Measurements from ENCODE around the gene SLC35G4.
"Not testable (repeated sequence)": the region's sequence is repeated elsewhere in the genome, so short reads cannot be mapped to it uniquely, and the experiment has no call there.

Gene SLC35G4

DNA sequence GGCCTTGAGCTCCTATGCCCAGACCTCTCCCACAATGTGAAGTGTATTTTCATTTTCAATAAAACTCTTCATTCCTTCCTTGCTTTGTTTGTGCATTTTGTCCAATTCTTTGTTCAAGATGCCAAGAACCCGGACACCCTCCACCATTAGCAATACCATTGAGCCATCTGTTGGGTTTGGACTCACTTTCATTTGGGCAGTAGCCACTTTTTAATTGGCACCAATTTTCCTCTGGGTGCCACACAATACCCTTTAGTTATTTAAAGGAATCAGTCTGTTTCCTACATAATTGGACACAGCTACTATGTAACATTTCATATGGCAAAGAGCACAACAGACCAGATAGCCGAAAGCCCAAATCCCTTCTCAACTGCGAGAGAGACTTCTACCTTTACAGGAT is 22.5 kb upstream of the SLC35G4 start:
- no peak overlapping the region for H3K4me3 ChIP-seq (ENCODE audit: low read length)
- TF ChIP-seq, protein P1, sequence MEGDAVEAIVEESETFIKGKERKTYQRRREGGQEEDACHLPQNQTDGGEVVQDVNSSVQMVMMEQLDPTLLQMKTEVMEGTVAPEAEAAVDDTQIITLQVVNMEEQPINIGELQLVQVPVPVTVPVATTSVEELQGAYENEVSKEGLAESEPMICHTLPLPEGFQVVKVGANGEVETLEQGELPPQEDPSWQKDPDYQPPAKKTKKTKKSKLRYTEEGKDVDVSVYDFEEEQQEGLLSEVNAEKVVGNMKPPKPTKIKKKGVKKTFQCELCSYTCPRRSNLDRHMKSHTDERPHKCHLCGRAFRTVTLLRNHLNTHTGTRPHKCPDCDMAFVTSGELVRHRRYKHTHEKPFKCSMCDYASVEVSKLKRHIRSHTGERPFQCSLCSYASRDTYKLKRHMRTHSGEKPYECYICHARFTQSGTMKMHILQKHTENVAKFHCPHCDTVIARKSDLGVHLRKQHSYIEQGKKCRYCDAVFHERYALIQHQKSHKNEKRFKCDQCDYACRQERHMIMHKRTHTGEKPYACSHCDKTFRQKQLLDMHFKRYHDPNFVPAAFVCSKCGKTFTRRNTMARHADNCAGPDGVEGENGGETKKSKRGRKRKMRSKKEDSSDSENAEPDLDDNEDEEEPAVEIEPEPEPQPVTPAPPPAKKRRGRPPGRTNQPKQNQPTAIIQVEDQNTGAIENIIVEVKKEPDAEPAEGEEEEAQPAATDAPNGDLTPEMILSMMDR (IDR thresholded peaks at IDR 0.05; ENCODE audit: insufficient read depth, low read depth, low read length, missing control alignments) = no peak
- DNase-seq (ENCODE audit: low read depth) = no peak

DNA sequence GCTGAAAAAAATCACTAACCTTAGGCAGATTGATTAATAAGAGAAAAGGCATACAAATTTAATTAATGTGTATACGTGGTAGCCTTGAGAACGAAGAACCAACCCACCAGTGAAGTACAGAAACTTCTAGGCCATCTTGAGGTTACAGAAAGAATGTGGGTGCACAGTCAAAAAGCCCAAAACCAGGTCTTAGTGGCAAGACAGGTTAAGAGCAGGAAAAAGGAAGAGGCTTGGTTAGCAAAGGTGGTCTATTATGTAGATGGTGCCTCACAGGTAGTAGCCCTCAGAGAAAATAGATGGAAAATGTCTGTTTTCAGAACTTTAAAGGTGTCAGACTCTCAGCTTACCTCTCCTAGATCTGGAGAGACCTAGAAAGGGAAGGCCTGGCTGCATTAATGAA is 22.0 kb upstream of the SLC35G4 start:
- no peak for DNase-seq (ENCODE audit: low read depth)
- no peak overlapping the region for H3K4me3 ChIP-seq (ENCODE audit: low read length)
- TF ChIP-seq, protein P1 (IDR thresholded peaks at IDR 0.05; ENCODE audit: insufficient read depth, low read depth, low read length, missing control alignments) = no peak

DNA sequence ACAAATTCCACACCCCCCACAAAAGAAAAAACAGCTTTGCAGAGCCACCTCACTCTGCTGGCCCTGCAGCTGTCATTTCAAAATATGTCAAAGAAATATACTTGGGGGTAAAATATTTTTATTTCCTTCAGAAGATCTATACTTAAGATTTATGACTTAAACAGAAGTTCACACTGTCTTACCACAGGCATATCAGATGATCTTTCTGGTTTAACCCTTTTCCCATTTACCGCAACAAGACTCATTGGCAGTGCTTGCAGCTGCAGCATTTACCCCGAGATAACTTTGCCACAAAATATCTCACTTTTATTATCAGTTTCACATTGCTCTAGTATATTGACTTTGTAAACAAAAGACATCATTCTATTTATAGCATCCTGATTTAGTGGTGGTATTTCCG is 21.6 kb upstream of the SLC35G4 start:
- no peak for DNase-seq (ENCODE audit: low read depth)
- TF ChIP-seq, protein P1 (IDR thresholded peaks at IDR 0.05; ENCODE audit: insufficient read depth, low read depth, low read length, missing control alignments) = no peak

DNA sequence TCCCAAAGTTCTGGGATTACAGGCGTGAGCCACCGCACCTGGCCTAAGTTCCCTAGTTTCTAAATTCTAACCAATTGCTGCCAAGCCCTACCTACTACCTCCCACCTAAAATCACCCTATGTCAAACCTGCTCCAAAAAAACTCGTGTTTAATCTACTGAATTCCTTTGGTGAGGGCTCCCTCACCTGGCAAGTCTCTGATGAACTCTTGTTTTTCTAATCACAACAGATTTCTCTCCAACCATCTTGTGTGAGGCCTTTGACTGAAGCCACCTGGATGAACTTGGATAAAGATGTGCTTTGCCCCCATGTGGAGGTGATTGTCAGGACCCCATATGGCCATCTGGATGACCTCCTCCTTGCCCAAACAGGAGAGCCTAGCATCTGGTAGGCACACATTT is 17.4 kb upstream of the SLC35G4 start:
- no peak for DNase-seq (ENCODE audit: low read depth)
- no peak overlapping the region for H3K4me3 ChIP-seq (ENCODE audit: low read length)
- TF ChIP-seq, protein P1 (IDR thresholded peaks at IDR 0.05; ENCODE audit: insufficient read depth, low read depth, low read length, missing control alignments) = no peak

More for the DNA sequence above, 21.6 kb upstream of the SLC35G4 start:
- no peak overlapping the region for H3K4me3 ChIP-seq (ENCODE audit: low read length)

DNA sequence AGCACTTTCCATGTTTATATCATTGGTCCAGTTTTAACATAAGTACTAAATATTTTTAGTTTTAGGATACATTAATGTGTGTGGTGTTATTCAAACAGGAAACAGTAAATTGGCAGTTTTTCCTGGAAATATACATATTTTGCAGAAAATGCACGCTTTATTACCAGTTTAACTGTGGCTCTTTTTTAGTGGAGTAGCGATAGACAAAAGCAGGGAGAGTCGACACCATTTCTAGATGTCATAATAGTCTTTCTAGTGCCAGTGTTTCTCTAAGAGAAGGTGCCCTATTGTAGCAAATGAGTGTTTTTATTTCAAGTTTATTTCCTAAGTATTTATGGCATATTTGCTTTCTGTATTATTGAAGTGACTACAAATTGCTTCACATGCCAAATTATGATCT is 9.1 kb upstream of the SLC35G4 start:
- no peak overlapping the region for H3K4me3 ChIP-seq (ENCODE audit: low read length)
- DNase-seq (ENCODE audit: low read depth) = no peak
- TF ChIP-seq, protein P1 (IDR thresholded peaks at IDR 0.05; ENCODE audit: insufficient read depth, low read depth, low read length, missing control alignments) = no peak

DNA sequence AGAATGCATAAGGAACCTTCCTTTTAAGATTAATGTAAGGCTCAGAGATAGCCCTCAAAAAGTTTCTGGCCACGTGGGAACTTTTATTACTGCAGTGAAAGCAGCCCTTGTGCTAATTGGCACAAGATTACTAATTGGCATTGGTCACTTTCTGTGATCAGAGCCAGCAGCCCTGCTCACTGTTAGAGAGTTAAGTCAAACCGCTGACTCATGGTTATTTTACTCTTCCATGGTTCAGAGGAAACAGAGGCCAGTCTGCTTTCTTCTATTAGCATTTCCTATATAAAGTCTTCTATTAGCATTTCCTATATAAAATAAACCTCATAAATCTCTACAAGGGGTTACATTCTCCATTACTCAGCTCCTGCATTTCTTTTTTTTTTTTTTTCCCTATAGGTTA is 1.5 kb upstream of the SLC35G4 start:
- H3K4me3 ChIP-seq (ENCODE audit: low read length) = no peak overlapping the region
- TF ChIP-seq, protein P1 (IDR thresholded peaks at IDR 0.05; ENCODE audit: insufficient read depth, low read depth, low read length, missing control alignments) = no peak
- DNase-seq (ENCODE audit: low read depth) = no peak

DNA sequence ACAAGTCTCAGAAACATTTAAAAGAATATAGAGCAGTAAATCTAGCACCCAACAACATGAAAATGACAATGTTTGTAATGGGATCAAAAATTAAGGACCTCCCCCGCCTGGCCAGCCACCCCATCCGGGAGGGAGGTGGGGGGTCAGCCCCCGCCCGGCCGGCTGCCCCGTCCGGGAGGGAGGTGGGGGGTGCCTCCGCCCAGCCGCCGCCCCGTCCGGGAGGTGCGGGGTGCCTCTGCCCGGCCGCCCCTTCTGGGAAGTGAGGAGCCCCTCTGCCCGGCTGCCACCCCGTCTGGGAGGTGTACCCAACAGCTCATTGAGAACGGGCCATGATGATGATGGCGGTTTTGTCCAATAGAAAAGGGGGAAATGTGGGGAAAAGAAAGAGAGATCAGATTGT is 778 bp upstream of the SLC35G4 start:
- not testable (repeated sequence) for H3K4me3 ChIP-seq (ENCODE audit: low read length); DNase-seq (ENCODE audit: low read depth)

DNA sequence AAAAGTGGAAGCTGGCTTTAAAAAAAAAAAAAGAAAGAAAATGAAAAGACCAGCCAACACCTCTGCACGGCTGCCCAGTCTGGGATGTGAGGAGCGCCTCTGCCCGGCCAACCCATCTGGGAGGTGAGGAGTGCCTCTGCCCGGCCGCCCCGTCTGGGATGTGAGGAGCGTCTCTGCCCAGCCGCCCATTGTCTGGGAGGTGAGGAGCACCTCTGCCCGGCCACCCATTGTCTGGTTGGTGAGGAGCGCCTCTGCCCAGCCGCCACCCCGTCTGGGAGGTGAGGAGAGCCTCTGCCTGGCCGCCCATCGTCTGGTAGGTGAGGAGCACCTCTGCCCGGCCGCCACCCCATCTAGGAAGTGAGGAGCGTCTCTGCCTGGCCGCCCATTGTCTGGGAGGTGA is 3.7 kb downstream of the SLC35G4 start:
- H3K4me3 ChIP-seq (ENCODE audit: low read length); DNase-seq (ENCODE audit: low read depth): not testable (repeated sequence)

DNA sequence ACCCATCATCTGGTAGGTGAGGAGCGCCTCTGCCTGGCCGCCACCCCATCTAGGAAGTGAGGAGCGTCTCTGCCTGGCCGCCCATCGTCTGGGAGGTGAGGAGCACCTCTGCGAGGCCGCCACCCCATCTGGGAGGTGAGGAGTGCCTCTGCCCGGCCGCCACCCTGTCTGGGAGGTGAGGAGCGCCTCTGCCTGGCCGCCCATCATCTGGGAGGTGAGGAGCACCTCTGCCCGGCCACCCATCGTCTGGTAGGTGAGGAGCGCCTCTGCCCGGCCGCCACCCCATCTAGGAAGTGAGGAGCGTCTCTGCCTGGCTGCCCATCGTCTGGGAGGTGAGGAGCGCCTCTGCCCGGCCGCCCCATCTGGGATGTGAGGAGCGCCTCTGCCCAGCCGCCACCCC is 4.2 kb downstream of the SLC35G4 start:
- not testable (repeated sequence) for DNase-seq (ENCODE audit: low read depth)

DNA sequence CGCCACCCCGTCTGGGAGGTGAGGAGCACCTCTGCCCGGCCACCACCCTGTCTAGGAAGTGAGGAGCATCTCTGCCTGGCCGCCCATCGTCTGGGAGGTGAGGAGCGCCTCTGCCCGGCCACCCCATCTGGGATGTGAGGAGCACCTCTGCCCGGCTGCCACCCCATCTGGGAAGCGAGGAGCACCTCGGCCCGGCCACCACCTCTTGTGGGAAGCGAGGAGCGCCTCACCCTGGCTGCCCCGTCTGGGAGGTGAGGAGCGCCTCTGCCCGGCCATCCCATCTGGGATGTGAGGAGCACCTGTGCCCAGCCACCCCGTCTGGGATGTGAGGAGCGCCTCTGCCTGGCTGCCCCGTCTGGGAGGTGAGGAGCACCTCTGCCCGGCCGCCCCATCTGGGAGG is 4.6 kb downstream of the SLC35G4 start:
- not testable (repeated sequence) for DNase-seq (ENCODE audit: low read depth); H3K4me3 ChIP-seq (ENCODE audit: low read length)

More for the DNA sequence above, 4.2 kb downstream of the SLC35G4 start:
- not testable (repeated sequence) for H3K4me3 ChIP-seq (ENCODE audit: low read length)

DNA sequence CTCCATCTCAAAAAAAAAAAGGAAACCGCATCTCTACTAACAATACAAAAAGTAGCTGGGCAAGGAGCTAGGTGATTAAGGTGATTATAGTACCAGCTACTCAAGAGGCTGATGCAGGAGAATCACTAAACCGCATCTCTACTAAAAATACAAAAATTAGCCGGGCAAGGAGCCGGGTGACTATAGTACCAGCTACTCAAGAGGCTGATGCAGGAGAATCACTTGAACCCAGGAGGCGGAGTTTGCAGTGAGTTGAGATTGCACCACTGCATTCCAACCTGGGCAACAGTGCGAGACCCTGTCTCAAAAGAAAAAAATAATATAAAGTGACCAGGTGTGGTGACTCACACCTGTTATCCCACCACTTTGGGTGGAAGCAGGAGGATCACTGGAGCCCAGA is 5.6 kb downstream of the SLC35G4 start:
- H3K4me3 ChIP-seq (ENCODE audit: low read length); DNase-seq (ENCODE audit: low read depth): not testable (repeated sequence)

DNA sequence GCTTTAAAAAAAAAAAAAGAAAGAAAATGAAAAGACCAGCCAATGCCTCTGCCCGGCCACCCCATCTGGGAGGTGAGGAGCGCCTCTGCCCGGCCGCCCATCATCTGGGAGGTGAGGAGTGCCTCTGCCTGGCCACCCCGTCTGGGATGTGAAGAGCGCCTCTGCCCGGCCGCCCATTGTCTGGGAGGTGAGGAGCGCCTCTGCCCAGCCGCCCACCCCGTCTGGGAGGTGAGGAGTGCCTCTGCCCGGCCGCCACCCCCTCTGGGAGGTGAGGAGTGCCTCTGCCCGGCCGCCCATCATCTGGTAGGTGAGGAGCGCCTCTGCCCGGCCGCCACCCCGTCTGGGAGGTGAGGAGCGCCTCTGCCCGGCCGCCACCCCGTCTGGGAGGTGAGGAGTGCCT is 37.9 kb downstream of the SLC35G4 start:
- not testable (repeated sequence) for DNase-seq (ENCODE audit: low read depth); H3K4me3 ChIP-seq (ENCODE audit: low read length)

DNA sequence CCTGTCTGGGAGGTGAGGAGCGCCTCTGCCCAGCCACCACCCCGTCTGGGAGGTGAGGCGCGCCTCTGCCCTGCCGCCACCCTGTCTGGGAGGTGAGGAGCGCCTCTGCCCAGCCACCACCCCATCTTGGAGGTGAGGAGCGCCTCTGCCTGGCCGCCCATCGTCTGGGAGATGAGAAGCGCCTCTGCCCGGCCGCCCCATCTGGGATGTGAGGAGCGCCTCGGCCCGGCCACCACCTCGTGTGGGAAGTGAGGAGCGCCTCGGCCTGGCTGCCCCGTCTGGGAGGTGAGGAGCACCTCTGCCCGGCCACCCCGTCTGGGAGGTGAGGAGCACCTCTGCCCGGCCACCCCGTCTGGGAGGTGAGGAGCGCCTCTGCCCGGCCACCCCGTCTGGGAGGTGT is 38.4 kb downstream of the SLC35G4 start:
- DNase-seq (ENCODE audit: low read depth); H3K4me3 ChIP-seq (ENCODE audit: low read length): not testable (repeated sequence)
